RWPE2 (cell line): ENCODE measurements around the gene DENND5B.
"Not testable (repeated sequence)": the region's sequence is repeated elsewhere in the genome, so short reads cannot be mapped to it uniquely, and the experiment has no call there.

Source experiments
- ATAC-seq: fragments of 200-7000 bp; cut with Tn5 transposase; 3 replicates; pipeline ENCODE4 v1.9.1; 2021; ENCODE audit warnings: low read depth
- DNase-seq: peaks from one replicate; pipeline ENCODE4 v3.0.0-alpha.2; 2020; ENCODE audit warnings: low spot score
- H3K27ac ChIP-seq: fragments of 450-650 bp; 2 replicates; pipeline ENCODE4 v1.5.1; 2017; ENCODE audit warnings: mild to moderate bottlenecking; ENCODE audit not compliant: poor library complexity, severe bottlenecking
- H3K27me3 ChIP-seq: fragments of 250-450 bp; sonication (Bioruptor Pico); 2 replicates; pipeline ENCODE4 v1.5.1; 2021; ENCODE audit warnings: mild to moderate bottlenecking, moderate library complexity; ENCODE audit not compliant: insufficient read depth, poor library complexity, severe bottlenecking
- H3K36me3 ChIP-seq: fragments of 250-450 bp; sonication (Bioruptor Pico); 2 replicates; pipeline ENCODE4 v1.5.1; 2020; ENCODE audit warnings: low read depth, mild to moderate bottlenecking, moderate library complexity
- H3K4me1 ChIP-seq: fragments of 250-450 bp; sonication (Bioruptor Pico); 2 replicates; pipeline ENCODE4 v1.5.1; 2021; ENCODE audit warnings: mild to moderate bottlenecking, moderate library complexity; ENCODE audit not compliant: insufficient read depth, poor library complexity, severe bottlenecking
- H3K4me3 ChIP-seq: fragments of 250-450 bp; sonication (Bioruptor Pico); 2 replicates; pipeline ENCODE4 v1.5.1; 2021; ENCODE audit warnings: mild to moderate bottlenecking, moderate library complexity; ENCODE audit not compliant: severe bottlenecking
- H3K9me3 ChIP-seq: fragments of 250-450 bp; sonication (Bioruptor Pico); 2 replicates; pipeline ENCODE4 v1.5.1; 2021; ENCODE audit warnings: mild to moderate bottlenecking, moderate library complexity; ENCODE audit not compliant: severe bottlenecking
- TF ChIP-seq, protein P1 (sequence below): fragments of 450-650 bp; IDR thresholded peaks from one replicate; pipeline ENCODE4 v1.5.1; 2017; ENCODE audit warnings: mild to moderate bottlenecking, moderate library complexity; ENCODE audit not compliant: poor library complexity, severe bottlenecking

DENND5B gene

GRCh38 chr12:31620311-31620710 lies 29.4 kb upstream of the DENND5B start:
- Histone ChIP-seq H3K4me1 (no peaks in the 10 kb centered on the region), H3K27ac (no peak overlapping the region), H3K36me3 (no peaks in the 10 kb centered on the region), H3K27me3 (no peaks in the 10 kb centered on the region), H3K9me3 (no peaks in the 10 kb centered on the region), H3K4me3 (no peak overlapping the region)
- TF ChIP-seq, protein P1, sequence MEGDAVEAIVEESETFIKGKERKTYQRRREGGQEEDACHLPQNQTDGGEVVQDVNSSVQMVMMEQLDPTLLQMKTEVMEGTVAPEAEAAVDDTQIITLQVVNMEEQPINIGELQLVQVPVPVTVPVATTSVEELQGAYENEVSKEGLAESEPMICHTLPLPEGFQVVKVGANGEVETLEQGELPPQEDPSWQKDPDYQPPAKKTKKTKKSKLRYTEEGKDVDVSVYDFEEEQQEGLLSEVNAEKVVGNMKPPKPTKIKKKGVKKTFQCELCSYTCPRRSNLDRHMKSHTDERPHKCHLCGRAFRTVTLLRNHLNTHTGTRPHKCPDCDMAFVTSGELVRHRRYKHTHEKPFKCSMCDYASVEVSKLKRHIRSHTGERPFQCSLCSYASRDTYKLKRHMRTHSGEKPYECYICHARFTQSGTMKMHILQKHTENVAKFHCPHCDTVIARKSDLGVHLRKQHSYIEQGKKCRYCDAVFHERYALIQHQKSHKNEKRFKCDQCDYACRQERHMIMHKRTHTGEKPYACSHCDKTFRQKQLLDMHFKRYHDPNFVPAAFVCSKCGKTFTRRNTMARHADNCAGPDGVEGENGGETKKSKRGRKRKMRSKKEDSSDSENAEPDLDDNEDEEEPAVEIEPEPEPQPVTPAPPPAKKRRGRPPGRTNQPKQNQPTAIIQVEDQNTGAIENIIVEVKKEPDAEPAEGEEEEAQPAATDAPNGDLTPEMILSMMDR, result no peak
- DNase-seq (no peak), ATAC-seq (no peak)

GRCh38 chr12:31618228-31619025 lies 27.5 kb upstream of the DENND5B start:
- no peaks in the 10 kb centered on the region for H3K36me3 ChIP-seq
- H3K4me1 ChIP-seq, result no peaks in the 10 kb centered on the region
- DNase-seq (no peak), ATAC-seq (no peak)
- H3K4me3 ChIP-seq, result no peak overlapping the region
- H3K9me3 ChIP-seq, result no peaks in the 10 kb centered on the region
- TF ChIP-seq, protein P1, result no peak
- H3K27me3 ChIP-seq, result no peaks in the 10 kb centered on the region
- no peak overlapping the region for H3K27ac ChIP-seq

GRCh38 chr12:31612819-31613218 lies 21.9 kb upstream of the DENND5B start:
- DNase-seq, result no peak
- Histone ChIP-seq H3K27me3 (no peaks in the 10 kb centered on the region), H3K36me3 (no peaks in the 10 kb centered on the region), H3K4me1 (no peaks in the 10 kb centered on the region), H3K9me3 (peaks cover 6% of the 10 kb centered on the region), H3K4me3 (no peak overlapping the region), H3K27ac (no peak overlapping the region)
- no peak for ATAC-seq
- TF ChIP-seq, protein P1, result no peak

DNA sequence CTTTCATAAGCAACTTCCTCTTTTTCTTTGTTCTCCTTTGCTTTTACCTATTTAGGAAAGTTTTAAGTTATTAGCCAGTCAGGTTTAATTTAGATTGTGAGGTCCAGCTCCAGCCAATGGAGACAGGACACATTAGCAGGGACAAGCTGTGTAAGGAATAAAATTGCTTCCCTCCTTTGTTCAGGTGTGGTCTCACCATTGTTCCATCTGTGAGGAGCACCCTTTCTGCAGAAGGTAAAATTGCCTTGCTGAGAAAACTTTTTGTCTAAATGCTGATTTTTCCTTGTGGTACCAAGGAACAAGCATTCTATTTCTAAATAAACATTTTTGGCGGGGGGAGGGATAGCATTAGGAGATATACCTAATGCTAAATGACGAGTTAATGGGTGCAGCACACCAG lies 17.4 kb upstream of the DENND5B start:
- not testable (repeated sequence) for H3K27ac ChIP-seq, H3K27me3 ChIP-seq, H3K4me1 ChIP-seq, ATAC-seq, H3K4me3 ChIP-seq, H3K9me3 ChIP-seq, DNase-seq, H3K36me3 ChIP-seq

- H3K36me3 ChIP-seq, result no peaks in the 10 kb centered on the region
- H3K9me3 ChIP-seq, result peaks cover 6% of the 10 kb centered on the region
- DNase-seq (no peak), ATAC-seq (no peak)
- no peak overlapping the region for H3K4me3 ChIP-seq
- H3K27ac ChIP-seq, result no peak overlapping the region
- TF ChIP-seq, protein P1, result no peak
- H3K4me1 ChIP-seq, result no peaks in the 10 kb centered on the region
- H3K27me3 ChIP-seq, result no peaks in the 10 kb centered on the region
Observed at GRCh38 chr12:31605531-31605930, 14.6 kb upstream of the DENND5B start.
